Nephron progenitor cell (in vitro differentiated cells): ENCODE measurements around the gene TNIP1.

ENCODE experiments used
- DNase-seq: peaks from one replicate; pipeline ENCODE4 v3.0.0; 2021
- H3K27ac Mint-ChIP-seq: 2 replicates; pipeline ENCODE4 v1.8.0; 2021; ENCODE audit warnings: mild to moderate bottlenecking, moderate library complexity, mixed read lengths
- H3K27me3 Mint-ChIP-seq: 2 replicates; pipeline ENCODE4 v1.8.0; 2021; ENCODE audit warnings: mild to moderate bottlenecking, low read depth, mixed read lengths; ENCODE audit not compliant: poor library complexity
- H3K36me3 Mint-ChIP-seq: 2 replicates; pipeline ENCODE4 v1.8.0; 2021; ENCODE audit warnings: low read depth, mixed read lengths
- H3K4me1 Mint-ChIP-seq: 2 replicates; pipeline ENCODE4 v1.8.0; 2021; ENCODE audit warnings: mixed read lengths
- H3K4me3 Mint-ChIP-seq: 2 replicates; pipeline ENCODE4 v1.8.0; 2021; ENCODE audit warnings: mild to moderate bottlenecking, moderate library complexity, mixed read lengths
- H3K9me3 Mint-ChIP-seq: 2 replicates; pipeline ENCODE4 v1.8.0; 2021; ENCODE audit warnings: mild to moderate bottlenecking, moderate library complexity, mixed read lengths
- TF ChIP-seq, protein P1 (sequence below): fragments of 200-600 bp; sonication (generic); IDR thresholded peaks from 2 replicates; pipeline ENCODE4 v1.5.0; 2021; ENCODE audit warnings: antibody characterized with exemption

Gene TNIP1

DNA sequence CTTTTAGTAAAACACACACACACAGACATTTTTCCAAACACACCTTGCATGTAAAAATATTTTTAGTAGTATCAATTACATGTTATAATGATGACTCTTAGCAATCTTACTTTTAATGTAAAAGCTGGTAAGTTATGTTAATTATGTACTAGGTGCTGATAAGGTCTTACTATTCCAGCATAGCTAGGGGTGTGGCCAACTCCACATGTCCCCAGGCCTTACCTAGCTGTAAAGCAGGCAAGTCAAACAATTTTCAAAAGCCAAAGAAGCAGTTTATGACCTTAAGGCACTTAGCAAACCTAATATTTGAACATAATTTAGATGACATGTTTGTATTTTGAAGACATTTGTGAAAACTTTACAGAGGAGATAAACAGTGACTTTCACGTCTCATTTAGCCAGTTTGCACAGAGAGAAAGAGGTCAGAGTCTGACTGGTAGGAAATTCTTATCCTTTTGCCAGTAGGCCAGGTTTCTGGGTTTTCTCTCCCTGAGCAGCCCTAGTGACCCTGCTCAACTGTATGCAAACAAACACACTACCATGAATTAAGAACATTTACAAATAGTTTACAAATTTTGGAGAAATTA, 86.9 kb downstream of the TNIP1 start:
- H3K4me1 Mint-ChIP-seq, result no peaks in the 10 kb centered on the region
- peaks cover 4% of the 10 kb centered on the region for H3K27me3 Mint-ChIP-seq
- H3K36me3 Mint-ChIP-seq, result peaks cover 19% of the 10 kb centered on the region
- no peak for DNase-seq
- H3K27ac Mint-ChIP-seq, result no peak overlapping the region
- H3K4me3 Mint-ChIP-seq, result no peak overlapping the region
- peaks cover 54% of the 10 kb centered on the region for H3K9me3 Mint-ChIP-seq
- TF ChIP-seq, protein P1, sequence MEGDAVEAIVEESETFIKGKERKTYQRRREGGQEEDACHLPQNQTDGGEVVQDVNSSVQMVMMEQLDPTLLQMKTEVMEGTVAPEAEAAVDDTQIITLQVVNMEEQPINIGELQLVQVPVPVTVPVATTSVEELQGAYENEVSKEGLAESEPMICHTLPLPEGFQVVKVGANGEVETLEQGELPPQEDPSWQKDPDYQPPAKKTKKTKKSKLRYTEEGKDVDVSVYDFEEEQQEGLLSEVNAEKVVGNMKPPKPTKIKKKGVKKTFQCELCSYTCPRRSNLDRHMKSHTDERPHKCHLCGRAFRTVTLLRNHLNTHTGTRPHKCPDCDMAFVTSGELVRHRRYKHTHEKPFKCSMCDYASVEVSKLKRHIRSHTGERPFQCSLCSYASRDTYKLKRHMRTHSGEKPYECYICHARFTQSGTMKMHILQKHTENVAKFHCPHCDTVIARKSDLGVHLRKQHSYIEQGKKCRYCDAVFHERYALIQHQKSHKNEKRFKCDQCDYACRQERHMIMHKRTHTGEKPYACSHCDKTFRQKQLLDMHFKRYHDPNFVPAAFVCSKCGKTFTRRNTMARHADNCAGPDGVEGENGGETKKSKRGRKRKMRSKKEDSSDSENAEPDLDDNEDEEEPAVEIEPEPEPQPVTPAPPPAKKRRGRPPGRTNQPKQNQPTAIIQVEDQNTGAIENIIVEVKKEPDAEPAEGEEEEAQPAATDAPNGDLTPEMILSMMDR, result no peak

DNA sequence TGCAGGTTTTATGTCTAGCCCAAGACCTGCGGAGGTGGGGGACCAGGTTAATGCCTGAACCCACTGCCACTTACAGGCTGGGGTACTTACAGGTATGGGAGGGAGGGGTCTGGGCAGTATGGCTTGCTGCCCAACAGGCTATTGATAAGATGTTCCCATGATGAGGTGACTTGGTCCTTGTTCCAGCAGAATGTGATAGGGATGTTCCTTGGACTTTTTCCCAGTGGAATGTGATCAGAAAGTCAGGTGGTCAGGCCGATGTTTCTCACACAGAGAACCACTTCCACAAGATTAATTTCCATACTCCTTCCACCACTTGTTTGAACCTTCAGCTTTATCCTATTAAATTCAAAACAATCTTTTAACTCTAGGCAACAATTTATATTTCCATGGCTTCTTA, 87.4 kb downstream of the TNIP1 start:
- TF ChIP-seq, protein P1, result no peak
- Mint-ChIP-seq H3K36me3 (peaks cover 19% of the 10 kb centered on the region), H3K27me3 (peaks cover 4% of the 10 kb centered on the region), H3K9me3 (peaks cover 54% of the 10 kb centered on the region), H3K4me3 (no peak overlapping the region), H3K27ac (no peak overlapping the region), H3K4me1 (no peaks in the 10 kb centered on the region)
- DNase-seq, result no peak

DNA sequence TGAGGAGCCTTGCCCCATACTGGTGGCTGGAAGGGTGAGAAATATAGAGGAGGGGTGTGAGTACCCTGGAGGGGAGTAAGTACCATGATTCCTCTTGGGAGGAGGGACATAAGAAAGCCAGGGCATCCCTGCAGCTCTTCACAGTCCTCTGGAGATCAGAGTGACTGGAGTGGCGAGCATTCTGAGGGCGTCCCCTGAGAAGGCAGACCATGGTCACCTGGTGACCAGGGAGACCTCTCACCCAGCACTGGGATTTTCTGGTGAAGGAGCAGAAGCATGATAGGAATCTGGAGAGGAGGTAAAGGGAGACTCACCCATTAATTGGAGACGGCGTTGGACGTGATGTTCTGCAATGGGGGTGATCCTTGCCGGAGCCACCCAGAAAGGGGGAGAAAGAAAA, 88.1 kb downstream of the TNIP1 start:
- Mint-ChIP-seq H3K27ac (no peak overlapping the region), H3K4me1 (no peaks in the 10 kb centered on the region), H3K27me3 (peaks cover 4% of the 10 kb centered on the region), H3K36me3 (peaks cover 17% of the 10 kb centered on the region), H3K4me3 (no peak overlapping the region), H3K9me3 (peaks cover 52% of the 10 kb centered on the region)
- TF ChIP-seq, protein P1, result no peak
- DNase-seq, result no peak

GRCh38 chr5:150989695-150990094, 91.1 kb downstream of the TNIP1 start:
- no peak overlapping the region for H3K27ac Mint-ChIP-seq
- TF ChIP-seq, protein P1, result no peak
- H3K9me3 Mint-ChIP-seq, result peaks cover 33% of the 10 kb centered on the region
- peaks cover 4% of the 10 kb centered on the region for H3K27me3 Mint-ChIP-seq
- H3K4me1 Mint-ChIP-seq, result no peaks in the 10 kb centered on the region
- no peak overlapping the region for H3K4me3 Mint-ChIP-seq
- peaks cover 14% of the 10 kb centered on the region for H3K36me3 Mint-ChIP-seq
- DNase-seq, result no peak

GRCh38 chr5:150987746-150988145, 93.1 kb downstream of the TNIP1 start:
- DNase-seq, result no peak
- peaks cover 4% of the 10 kb centered on the region for H3K27me3 Mint-ChIP-seq
- H3K36me3 Mint-ChIP-seq, result peaks cover 7% of the 10 kb centered on the region
- no peaks in the 10 kb centered on the region for H3K4me1 Mint-ChIP-seq
- H3K9me3 Mint-ChIP-seq, result peaks cover 26% of the 10 kb centered on the region
- no peak overlapping the region for H3K4me3 Mint-ChIP-seq
- TF ChIP-seq, protein P1, result no peak
- H3K27ac Mint-ChIP-seq, result no peak overlapping the region
